Measurements from ENCODE around the gene ZNF524.

GRCh38 chr19:55613396-55613795, 13.3 kb downstream of the ZNF524 start:
- TF ChIP-seq CTCF (IDR thresholded peaks at IDR 0.05) (no peak), POLR2A (IDR thresholded peaks at IDR 0.05) (no peak)
